ENCODE results near the gene CWC15. TPM values are rescaled to one million over a fixed set of nuclear protein-coding genes. Genes with fewer than 3 reads are reported as not detected.

The CWC15 gene
- total RNA-seq, 1 experiment from 2014 or later = 58.9 TPM

- no TSS peak for BruUV-seq (replicated peaks)
- no peaks in the 10 kb centered on the region for H3K9me3 ChIP-seq (ENCODE audit: control insufficient read depth, insufficient read depth, low read depth, low read length)
- intact Hi-C loops (cut with micrococcal nuclease; ENCODE audit: unreplicated experiment) = no loop called here
- no peak overlapping the region for H3K27ac ChIP-seq (ENCODE audit: low read length)
- no peak overlapping the region for H3K4me3 ChIP-seq (ENCODE audit: low read depth in 2 of 2, low read length in 2 of 2)
- CTCF ChIA-PET = no interaction called here
- ATAC-seq (no peak), DNase-seq (ENCODE audit: low read depth, low spot score) (no peak)
- H3K27me3 ChIP-seq (ENCODE audit: control insufficient read depth, insufficient read depth, low read length) = peaks cover 5% of the 10 kb centered on the region
- TF ChIP-seq SIN3A (IDR thresholded peaks at IDR 0.05; ENCODE audit: borderline replicate concordance, insufficient read depth, low read depth, low read length) (no peak), POLR2AphosphoS5 (IDR thresholded peaks at IDR 0.05; ENCODE audit: low read depth, low read length) (no peak), TCF7L2 (IDR thresholded peaks at IDR 0.05; ENCODE audit: low read depth, low read length) (no peak), CTCF (IDR thresholded peaks at IDR 0.05) (no peak)
- TF ChIP-seq, protein P1, sequence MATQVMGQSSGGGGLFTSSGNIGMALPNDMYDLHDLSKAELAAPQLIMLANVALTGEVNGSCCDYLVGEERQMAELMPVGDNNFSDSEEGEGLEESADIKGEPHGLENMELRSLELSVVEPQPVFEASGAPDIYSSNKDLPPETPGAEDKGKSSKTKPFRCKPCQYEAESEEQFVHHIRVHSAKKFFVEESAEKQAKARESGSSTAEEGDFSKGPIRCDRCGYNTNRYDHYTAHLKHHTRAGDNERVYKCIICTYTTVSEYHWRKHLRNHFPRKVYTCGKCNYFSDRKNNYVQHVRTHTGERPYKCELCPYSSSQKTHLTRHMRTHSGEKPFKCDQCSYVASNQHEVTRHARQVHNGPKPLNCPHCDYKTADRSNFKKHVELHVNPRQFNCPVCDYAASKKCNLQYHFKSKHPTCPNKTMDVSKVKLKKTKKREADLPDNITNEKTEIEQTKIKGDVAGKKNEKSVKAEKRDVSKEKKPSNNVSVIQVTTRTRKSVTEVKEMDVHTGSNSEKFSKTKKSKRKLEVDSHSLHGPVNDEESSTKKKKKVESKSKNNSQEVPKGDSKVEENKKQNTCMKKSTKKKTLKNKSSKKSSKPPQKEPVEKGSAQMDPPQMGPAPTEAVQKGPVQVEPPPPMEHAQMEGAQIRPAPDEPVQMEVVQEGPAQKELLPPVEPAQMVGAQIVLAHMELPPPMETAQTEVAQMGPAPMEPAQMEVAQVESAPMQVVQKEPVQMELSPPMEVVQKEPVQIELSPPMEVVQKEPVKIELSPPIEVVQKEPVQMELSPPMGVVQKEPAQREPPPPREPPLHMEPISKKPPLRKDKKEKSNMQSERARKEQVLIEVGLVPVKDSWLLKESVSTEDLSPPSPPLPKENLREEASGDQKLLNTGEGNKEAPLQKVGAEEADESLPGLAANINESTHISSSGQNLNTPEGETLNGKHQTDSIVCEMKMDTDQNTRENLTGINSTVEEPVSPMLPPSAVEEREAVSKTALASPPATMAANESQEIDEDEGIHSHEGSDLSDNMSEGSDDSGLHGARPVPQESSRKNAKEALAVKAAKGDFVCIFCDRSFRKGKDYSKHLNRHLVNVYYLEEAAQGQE (IDR thresholded peaks at IDR 0.05; ENCODE audit: insufficient read depth in 1 of 2, low read depth in 2 of 2, low read length in 1 of 2) = no peak
- H3K4me1 ChIP-seq (ENCODE audit: control insufficient read depth, insufficient read depth, low read length) = no peaks in the 10 kb centered on the region
- H3K36me3 ChIP-seq (ENCODE audit: control insufficient read depth, insufficient read depth, low read length) = no peaks in the 10 kb centered on the region
- in situ Hi-C loops (cut with HindIII; ENCODE audit: low pct_unique_long_range_greater_than_20kb, low sequenced_read_pairs) = no loop called here
- POLR2A ChIA-PET = no interaction called here
Observed at GRCh38 chr11:94912806-94913205, 60.5 kb downstream of the CWC15 start.

Other genes starting within 250 kb of the CWC15 start
- 16.0 TPM for gene AMOTL1, start 205.2 kb downstream of the CWC15 start, total RNA-seq (2021; ENCODE audit: unreplicated experiment)
- 0.87 TPM for gene KDM4D, start 153 bp upstream of the CWC15 start, total RNA-seq (2021; ENCODE audit: unreplicated experiment)
- not detected for gene KDM4E, start 51.7 kb upstream of the CWC15 start, total RNA-seq (2021; ENCODE audit: unreplicated experiment)
- gene KDM4F, start 75.9 kb upstream of the CWC15 start, total RNA-seq (2021; ENCODE audit: unreplicated experiment) = not detected
- gene SRSF8, start 93.4 kb upstream of the CWC15 start, total RNA-seq (2021; ENCODE audit: unreplicated experiment) = 40.6 TPM
- gene ENDOD1, start 116.3 kb upstream of the CWC15 start, total RNA-seq (2021; ENCODE audit: unreplicated experiment) = 28.2 TPM

Data from Panc1 (cell line).